K562 (cell line): ENCODE measurements around the gene ARPP21. TPM values are rescaled to one million over a fixed set of nuclear protein-coding genes. Genes with fewer than 3 reads are reported as not detected.

Source experiments
- ATAC-seq: fragments of 200-7000 bp; cut with Tn5 transposase; 3 replicates; pipeline ENCODE4 v1.9.1; 2020; ENCODE audit warnings: moderate library complexity
- BruUV-seq: library from RNA; stranded (reverse); fragments of 400-500 nt; replicated peaks from 2 replicates; lab custom pipeline; 2021; lab: Mats Ljungman, UMichigan
- CTCF ChIA-PET: fragments of 300-600 bp; formaldehyde crosslinking; extraction: SDS; loops from one replicate; lab custom pipeline; 2021; ENCODE audit warnings: low intra/inter-chr PET ratio; lab: Yijun Ruan, JAX
- POLR2A ChIA-PET: fragments of 300-600, 350-650 bp; sonication (Branson Sonifier 250); formaldehyde crosslinking; extraction: SDS; loops from one replicate; lab custom pipeline; 2021; ENCODE audit warnings: antibody characterized with exemption, inconsistent platforms; lab: Yijun Ruan, JAX
- DNase-seq, 4 experiments: peaks; one replicate each; pipeline versions ENCODE4 v3.0.0 to v3.0.0-alpha.2; 2011 to 2018; ENCODE audit warnings: low spot score in 3 of 4, mixed read lengths in 3 of 4; ENCODE audit errors: extremely low read depth in 1 of 4
- FAIRE-seq: peaks from 2 replicates; lab custom pipeline; 2011; peaks lifted over from hg19 to GRCh38; lab: Jason Lieb, UNC
- H2AFZ ChIP-seq: 2 replicates; pipeline ENCODE4 v1.6.0; 2011; ENCODE audit warnings: low read depth, low read length, control low read depth, inconsistent platforms
- H3K27ac ChIP-seq: fragments of 200-600 bp; 3 replicates; pipeline ENCODE4 v1.8.0; 2011; ENCODE audit warnings: low read depth, mild to moderate bottlenecking, control low read depth, inconsistent platforms, low read length, moderate library complexity, mixed read lengths; ENCODE audit errors: extremely low read depth
- H3K27me3 ChIP-seq, 2 experiments: fragments of 300-600 bp in 1 of 2; 2 replicates in 1 of 2; 3 replicates in 1 of 2; pipeline versions ENCODE4 v1.6.0 to v1.8.0; 2011; ENCODE audit warnings: inconsistent platforms in 2 of 2, low read length in 2 of 2, mild to moderate bottlenecking in 1 of 2, mixed read lengths in 1 of 2, moderate library complexity in 1 of 2; ENCODE audit not compliant: control insufficient read depth in 2 of 2, insufficient read depth in 2 of 2
- H3K36me3 ChIP-seq: fragments of 300-600 bp; 3 replicates; pipeline ENCODE4 v1.8.0; 2011; ENCODE audit warnings: mild to moderate bottlenecking, low read length, inconsistent platforms; ENCODE audit not compliant: control insufficient read depth, insufficient read depth
- H3K4me1 ChIP-seq, 2 experiments: fragments of 200-600 bp in 1 of 2; replicated peaks in 1 of 2; 2 replicates in 1 of 2; 3 replicates in 1 of 2; pipeline versions ENCODE4 v1.5.1 to v1.8.0; 2011; ENCODE audit warnings: inconsistent platforms in 2 of 2, low read length in 2 of 2, mild to moderate bottlenecking in 1 of 2, mixed read lengths in 1 of 2, moderate library complexity in 1 of 2; ENCODE audit not compliant: control insufficient read depth in 2 of 2, insufficient read depth in 2 of 2
- H3K4me2 ChIP-seq: 2 replicates; pipeline ENCODE4 v1.6.1; 2011; ENCODE audit warnings: low read length, control low read depth, inconsistent platforms, mixed read lengths; ENCODE audit not compliant: insufficient read depth
- H3K4me3 ChIP-seq: fragments of 200-600 bp; sonication (generic), shearing (Covaris generic); 2 replicates; pipeline ENCODE4 v1.5.1; 2016; ENCODE audit warnings: control low read depth, inconsistent platforms
- H3K79me2 ChIP-seq: fragments of 200-600 bp; 3 replicates; pipeline ENCODE4 v1.8.0; 2011; ENCODE audit warnings: low read length, inconsistent platforms; ENCODE audit not compliant: control insufficient read depth, insufficient read depth
- H3K9ac ChIP-seq, 2 experiments: 2 replicates each; pipeline versions ENCODE4 v1.6.0 to v1.6.1; 2011; ENCODE audit warnings: low read depth in 2 of 2, low read length in 2 of 2, control low read depth in 1 of 2, inconsistent platforms in 1 of 2, mild to moderate bottlenecking in 1 of 2, mixed read lengths in 1 of 2; ENCODE audit not compliant: insufficient read depth in 1 of 2
- H3K9me1 ChIP-seq: one replicate; pipeline ENCODE4 v1.6.0; 2011; ENCODE audit warnings: inconsistent platforms, mild to moderate bottlenecking, low read length, moderate library complexity; ENCODE audit not compliant: control insufficient read depth, insufficient read depth
- H3K9me3 ChIP-seq: replicated peaks from 2 replicates; pipeline ENCODE4 v1.5.1; 2011; ENCODE audit warnings: low read depth, low read length, inconsistent platforms; ENCODE audit not compliant: control insufficient read depth, insufficient read depth
- H4K20me1 ChIP-seq: replicated peaks from 2 replicates; pipeline ENCODE4 v1.6.1; 2011; ENCODE audit warnings: low read length, inconsistent platforms, mixed read lengths; ENCODE audit not compliant: control insufficient read depth, insufficient read depth
- ATF2 ChIP-seq: sonication (generic); formaldehyde crosslinking; IDR thresholded peaks from 2 replicates; pipeline ENCODE4 v1.8.1; 2022; ENCODE audit warnings: missing genetic modification reagents
- ATF7 ChIP-seq: fragments of 450-650 bp; IDR thresholded peaks from 2 replicates; pipeline ENCODE4 v1.7.1; 2014; ENCODE audit warnings: mild to moderate bottlenecking, moderate library complexity
- CTBP1 ChIP-seq: fragments of 450-650 bp; IDR thresholded peaks from 2 replicates; pipeline ENCODE4 v1.6.1; 2016; ENCODE audit warnings: borderline replicate concordance
- GATAD2A ChIP-seq: fragments of 450-650 bp; IDR thresholded peaks from 2 replicates; pipeline ENCODE4 v1.6.1; 2017
- GTF2B ChIP-seq: IDR thresholded peaks from 2 replicates; pipeline ENCODE4 v1.6.1; 2011; ENCODE audit not compliant: insufficient read length; ENCODE audit errors: extremely low read depth
- HDAC8 ChIP-seq: fragments of 450-650 bp; IDR thresholded peaks from 2 replicates; pipeline ENCODE4 v1.6.1; 2016; ENCODE audit warnings: mild to moderate bottlenecking, missing genetic modification characterization, moderate library complexity, missing compliant biosample characterization
- PML ChIP-seq: IDR thresholded peaks from 2 replicates; pipeline ENCODE4 v1.6.1; 2012; ENCODE audit warnings: low read length, inconsistent platforms
- PTBP1 ChIP-seq: fragments of 200-400 bp; formaldehyde crosslinking; IDR thresholded peaks from 2 replicates; pipeline ENCODE4 v1.6.1; 2017; ENCODE audit warnings: low read depth, low read length
- SMC3 ChIP-seq: conservative IDR thresholded peaks from 2 replicates; pipeline ENCODE4 v1.6.1; 2011; ENCODE audit warnings: low read depth, low read length, improper control_type of control experiment; ENCODE audit not compliant: insufficient read depth
- TARDBP ChIP-seq: fragments of 450-650 bp; IDR thresholded peaks from 2 replicates; pipeline ENCODE4 v1.6.1; 2016
- TEAD1 ChIP-seq, 2 experiments: fragments of 450-650 bp in 1 of 2; sonication (generic) in 1 of 2; formaldehyde crosslinking; IDR thresholded peaks; 2 replicates each; pipeline versions ENCODE4 v1.4.0 to v1.8.0; 2020 to 2022; ENCODE audit warnings: mild to moderate bottlenecking in 2 of 2, missing genetic modification reagents in 1 of 2
- ZC3H8 ChIP-seq: fragments of 450-650 bp; IDR thresholded peaks from 2 replicates; pipeline ENCODE4 v1.6.1; 2017
- ZNF232 ChIP-seq: sonication (generic); formaldehyde crosslinking; IDR thresholded peaks from 2 replicates; pipeline ENCODE4 v1.8.0; 2022; ENCODE audit warnings: mild to moderate bottlenecking, missing genetic modification reagents
- ZNF592 ChIP-seq: fragments of 450-650 bp; IDR thresholded peaks from 2 replicates; pipeline ENCODE4 v1.6.1; 2017; ENCODE audit warnings: antibody characterized with exemption, mild to moderate bottlenecking
- ZNF699 ChIP-seq: fragments of 250-450 bp; sonication (Bioruptor Pico); IDR thresholded peaks from 2 replicates; pipeline ENCODE4 v1.8.0; 2021; ENCODE audit warnings: mild to moderate bottlenecking, moderate library complexity; ENCODE audit not compliant: insufficient replicate concordance
- WGBS: fragments of 100-300 bp; shearing (Covaris generic); methylation state at CpG from one replicate; pipeline ENCODE4 v1.1.6; 2016; ENCODE audit warnings: low coverage, mixed read lengths; ENCODE audit not compliant: insufficient coverage; ENCODE audit errors: missing lambda C conversion rate; 5-methylcytosine and 5-hydroxymethylcytosine counted together
- in situ Hi-C: fragments of 300-500 bp; cut with MboI; formaldehyde crosslinking; loops from 4 replicates; pipeline ENCODE4 v1.15.0; 2018; ENCODE audit warnings: inconsistent platforms, mixed read lengths
- intact Hi-C: fragments of 100-400 bp; cut with micrococcal nuclease; formaldehyde crosslinking; loops from 2 replicates; pipeline ENCODE4 v1.14.2; 2022
- polyA plus RNA-seq, 8 experiments: library from polyadenylated mRNA; depleted of rRNA in 4 of 8; stranded (reverse) in 5 of 8; unstranded in 3 of 8; fragments of >200 nt; fragmentation: Nextera tagmentation in 2 of 8; fragmentation: Illumina TruSeq in 1 of 8; extraction: Ambion mirVana in 2 of 8; extraction: Trizol in 1 of 8; gene quantifications; 2 replicates each; pipeline versions ENCODE4 v1.2.1 to v1.2.3, GENCODE V29; 2011 to 2014; ENCODE audit warnings: inconsistent platforms in 1 of 8, missing spikeins in 1 of 8
- total RNA-seq, 7 experiments: library from RNA; depleted of rRNA in 6 of 7; stranded (reverse); fragments of >200 nt in 6 of 7; fragmentation: Illumina TruSeq in 2 of 7; extraction: Trizol in 2 of 7; gene quantifications; 2 replicates each; pipeline versions ENCODE4 v1.2.1 to v1.2.3, GENCODE V29; 2011 to 2021; ENCODE audit warnings: low replicate concordance in 1 of 7

Gene ARPP21
- total and polyA plus RNA-seq, 9 of the 15 experiments (the other 6 are each of a cell fraction or from before 2014, with no cell fraction given): not detected

GRCh38 chr3:35724106-35724505 lies 84.8 kb downstream of the ARPP21 start (continued):
- no peak for TF ChIP-seq TEAD1 (CRISPR knock-in tag; IDR thresholded peaks at IDR 0.05)

- Histone ChIP-seq H3K4me3 (no peak overlapping the region), H3K79me2 (no peaks in the 10 kb centered on the region), H3K27ac (no peak overlapping the region), H3K9ac (no peak overlapping the region), H3K27me3 (no peaks in the 10 kb centered on the region), H2AFZ (no peak overlapping the region), H4K20me1 (no peaks in the 10 kb centered on the region), H3K4me2 (no peak overlapping the region), H3K4me1 (no peaks in the 10 kb centered on the region), H3K9me3 (no peaks in the 10 kb centered on the region; the same call in 1 of the 2 replicates), H3K9me1 (no peaks in the 10 kb centered on the region), H3K36me3 (no peaks in the 10 kb centered on the region)
- FAIRE-seq (no peak), DNase-seq (no peak), ATAC-seq (no peak)
- in situ Hi-C loops: no loop called here
- POLR2A ChIA-PET: interaction anchor here (0.5 to 0.7 kb wide), 2 partner anchors 16 to 690 kb away, joined by 3 read pairs; no protein-coding TSS in a partner anchor
- BruUV-seq: no TSS peak
- CTCF ChIA-PET: no interaction called here
- WGBS: 0% methylated on average over 3 of the region's 3 CpGs
- intact Hi-C loops: no loop called here
- TF ChIP-seq ZNF592 (no peak), PTBP1 (no peak), SMC3 (no peak), ATF7 (no peak), ZNF232 (no peak), ZNF699 (CRISPR knock-in tag) (no peak), TARDBP (no peak), PML (no peak), GTF2B (no peak), CTBP1 (no peak), ATF2 (CRISPR knock-in tag) (no peak), HDAC8 (tag) (no peak), GATAD2A (no peak), ZC3H8 (no peak)
Measured at GRCh38 chr3:35727179-35727578, 87.9 kb downstream of the ARPP21 start.
